HEK293T (cell line): ENCODE measurements around the gene CNPY1.

ENCODE experiments used
- CTCF ChIA-PET: fragments of 350-600 bp; formaldehyde crosslinking; extraction: SDS; loops from one replicate; lab custom pipeline; 2021; ENCODE audit warnings: antibody characterized with exemption, inconsistent platforms; lab: Yijun Ruan, JAX
- POLR2A ChIA-PET: fragments of 350-600 bp; formaldehyde crosslinking; extraction: SDS; loops from one replicate; lab custom pipeline; 2020; ENCODE audit warnings: antibody characterized with exemption, inconsistent platforms; lab: Yijun Ruan, JAX
- DNase-seq: peaks from one replicate; pipeline ENCODE4 v3.0.0; 2012; ENCODE audit warnings: mixed read lengths; ENCODE audit errors: extremely low spot score
- ARNT ChIP-seq: fragments of 450-650 bp; IDR thresholded peaks from 2 replicates; pipeline ENCODE4 v1.6.1; 2017; ENCODE audit warnings: mild to moderate bottlenecking
- BHLHE40 ChIP-seq: fragments of 450-650 bp; IDR thresholded peaks from 2 replicates; pipeline ENCODE4 v1.6.1; 2016; ENCODE audit warnings: mild to moderate bottlenecking, moderate library complexity, borderline replicate concordance
- CTBP1 ChIP-seq: fragments of 450-650 bp; IDR thresholded peaks from 2 replicates; pipeline ENCODE4 v1.6.1; 2016; ENCODE audit warnings: borderline replicate concordance
- ELF4 ChIP-seq: fragments of 450-650 bp; IDR thresholded peaks from 2 replicates; pipeline ENCODE4 v1.6.1; 2017; ENCODE audit warnings: antibody characterized with exemption
- FOXA1 ChIP-seq: fragments of 450-650 bp; IDR thresholded peaks from 2 replicates; pipeline ENCODE4 v1.6.1; 2016; ENCODE audit warnings: mild to moderate bottlenecking
- FOXK2 ChIP-seq: fragments of 450-650 bp; IDR thresholded peaks from 2 replicates; pipeline ENCODE4 v1.6.1; 2016; ENCODE audit warnings: mild to moderate bottlenecking
- FOXM1 ChIP-seq: fragments of 450-650 bp; IDR thresholded peaks from 2 replicates; pipeline ENCODE4 v1.6.1; 2017; ENCODE audit warnings: mild to moderate bottlenecking, borderline replicate concordance
- L3MBTL2 ChIP-seq: fragments of 450-650 bp; conservative IDR thresholded peaks from 2 replicates; pipeline ENCODE4 v1.6.1; 2016; ENCODE audit warnings: mild to moderate bottlenecking
- LEF1 ChIP-seq: fragments of 450-650 bp; IDR thresholded peaks from 2 replicates; pipeline ENCODE4 v1.6.1; 2017; ENCODE audit warnings: mild to moderate bottlenecking, borderline replicate concordance
- NFRKB ChIP-seq: fragments of 450-650 bp; IDR thresholded peaks from 2 replicates; pipeline ENCODE4 v1.6.1; 2016; ENCODE audit warnings: mild to moderate bottlenecking, moderate library complexity
- SP1 ChIP-seq: fragments of 450-650 bp; IDR thresholded peaks from 2 replicates; pipeline ENCODE4 v1.6.1; 2017
- SUZ12 ChIP-seq: fragments of 450-650 bp; IDR thresholded peaks from 2 replicates; pipeline ENCODE4 v1.6.1; 2016; ENCODE audit warnings: mild to moderate bottlenecking
- TARDBP ChIP-seq: fragments of 450-650 bp; IDR thresholded peaks from 2 replicates; pipeline ENCODE4 v1.6.1; 2016
- TF ChIP-seq, protein P1 (sequence below): fragments of 450-650 bp; IDR thresholded peaks from 2 replicates; pipeline ENCODE4 v1.6.1; 2016

CNPY1 gene

DNA sequence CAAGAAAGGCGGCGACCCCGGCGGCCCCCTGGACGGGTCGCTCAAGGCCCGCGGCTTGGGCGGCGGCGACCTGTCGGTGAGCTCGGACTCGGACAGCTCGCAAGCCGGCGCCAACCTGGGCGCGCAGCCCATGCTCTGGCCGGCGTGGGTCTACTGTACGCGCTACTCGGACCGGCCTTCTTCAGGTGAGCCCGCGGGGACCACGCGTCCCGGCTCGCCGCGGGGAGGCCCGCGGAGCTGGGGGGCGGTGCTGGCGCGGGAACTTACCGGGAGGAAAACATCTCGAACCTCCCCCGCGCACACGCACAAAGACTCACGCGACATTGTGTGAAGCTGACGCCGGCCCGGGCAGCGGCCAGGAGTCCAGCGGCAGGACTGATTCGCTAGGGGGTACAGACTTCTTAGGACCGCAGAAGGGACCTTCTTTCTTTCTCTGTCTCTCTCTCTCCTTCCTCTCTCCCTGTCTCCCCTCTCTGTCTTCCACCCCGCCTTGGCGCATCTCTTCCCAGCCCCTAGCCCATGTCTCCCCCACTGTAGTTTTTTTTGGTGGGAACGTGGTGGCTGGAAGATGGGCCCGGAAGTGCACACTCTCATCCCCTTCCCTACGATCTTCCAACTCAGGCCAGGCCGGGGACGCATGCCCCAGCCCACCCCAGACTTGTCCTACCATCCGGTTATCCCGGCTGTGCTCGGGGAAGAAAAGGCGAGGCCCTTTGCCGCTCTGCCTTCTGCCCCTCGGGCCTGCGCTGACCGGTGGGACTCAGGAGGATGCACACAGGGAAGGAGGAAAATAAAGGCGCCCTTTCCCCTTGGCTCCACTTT lies 87.3 kb downstream of the CNPY1 start:
- CTCF ChIA-PET, result no interaction called here
- TF ChIP-seq ELF4 (no peak), BHLHE40 (no peak), L3MBTL2 (peak; percentile 86), SP1 (no peak), TARDBP (no peak), ARNT (no peak), CTBP1 (no peak)
- TF ChIP-seq, protein P1, sequence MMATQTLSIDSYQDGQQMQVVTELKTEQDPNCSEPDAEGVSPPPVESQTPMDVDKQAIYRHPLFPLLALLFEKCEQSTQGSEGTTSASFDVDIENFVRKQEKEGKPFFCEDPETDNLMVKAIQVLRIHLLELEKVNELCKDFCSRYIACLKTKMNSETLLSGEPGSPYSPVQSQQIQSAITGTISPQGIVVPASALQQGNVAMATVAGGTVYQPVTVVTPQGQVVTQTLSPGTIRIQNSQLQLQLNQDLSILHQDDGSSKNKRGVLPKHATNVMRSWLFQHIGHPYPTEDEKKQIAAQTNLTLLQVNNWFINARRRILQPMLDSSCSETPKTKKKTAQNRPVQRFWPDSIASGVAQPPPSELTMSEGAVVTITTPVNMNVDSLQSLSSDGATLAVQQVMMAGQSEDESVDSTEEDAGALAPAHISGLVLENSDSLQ, result no peak
- peak; percentile 82 for DNase-seq
- POLR2A ChIA-PET, result interaction anchor here (1.0 to 1.8 kb wide), 3 partner anchors 13 to 50 kb away, joined by 4 to 5 read pairs (median 4); no protein-coding TSS in a partner anchor

DNA sequence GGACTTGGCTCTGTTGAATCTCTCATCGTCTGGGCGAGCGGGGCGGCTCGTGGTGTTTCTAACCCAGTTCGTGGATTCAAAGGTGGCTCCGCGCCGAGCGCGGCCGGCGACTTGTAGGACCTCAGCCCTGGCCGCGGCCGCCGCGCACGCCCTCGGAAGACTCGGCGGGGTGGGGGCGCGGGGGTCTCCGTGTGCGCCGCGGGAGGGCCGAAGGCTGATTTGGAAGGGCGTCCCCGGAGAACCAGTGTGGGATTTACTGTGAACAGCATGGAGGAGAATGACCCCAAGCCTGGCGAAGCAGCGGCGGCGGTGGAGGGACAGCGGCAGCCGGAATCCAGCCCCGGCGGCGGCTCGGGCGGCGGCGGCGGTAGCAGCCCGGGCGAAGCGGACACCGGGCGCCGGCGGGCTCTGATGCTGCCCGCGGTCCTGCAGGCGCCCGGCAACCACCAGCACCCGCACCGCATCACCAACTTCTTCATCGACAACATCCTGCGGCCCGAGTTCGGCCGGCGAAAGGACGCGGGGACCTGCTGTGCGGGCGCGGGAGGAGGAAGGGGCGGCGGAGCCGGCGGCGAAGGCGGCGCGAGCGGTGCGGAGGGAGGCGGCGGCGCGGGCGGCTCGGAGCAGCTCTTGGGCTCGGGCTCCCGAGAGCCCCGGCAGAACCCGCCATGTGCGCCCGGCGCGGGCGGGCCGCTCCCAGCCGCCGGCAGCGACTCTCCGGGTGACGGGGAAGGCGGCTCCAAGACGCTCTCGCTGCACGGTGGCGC lies 88.1 kb downstream of the CNPY1 start, which contains the start of gene EN2:
Gene EN2, plus strand, starts transcription at position 19 of the 767 bp plus-strand sequence. Its CDS starts 249 bp downstream, at position 268.
- ChIA-PET POLR2A (interaction anchor here (0.7 to 1.8 kb wide), 4 partner anchors 13 to 54 kb away, joined by 3 to 5 read pairs (median 4); no protein-coding TSS in a partner anchor), CTCF (no interaction called here)
- DNase-seq, result peak; percentile 60
- TF ChIP-seq ARNT (no peak), L3MBTL2 (no peak), CTBP1 (no peak), LEF1 (0 out of 2 replicates have a peak, but pooled peaks have one; percentile 24), SUZ12 (no peak)

DNA sequence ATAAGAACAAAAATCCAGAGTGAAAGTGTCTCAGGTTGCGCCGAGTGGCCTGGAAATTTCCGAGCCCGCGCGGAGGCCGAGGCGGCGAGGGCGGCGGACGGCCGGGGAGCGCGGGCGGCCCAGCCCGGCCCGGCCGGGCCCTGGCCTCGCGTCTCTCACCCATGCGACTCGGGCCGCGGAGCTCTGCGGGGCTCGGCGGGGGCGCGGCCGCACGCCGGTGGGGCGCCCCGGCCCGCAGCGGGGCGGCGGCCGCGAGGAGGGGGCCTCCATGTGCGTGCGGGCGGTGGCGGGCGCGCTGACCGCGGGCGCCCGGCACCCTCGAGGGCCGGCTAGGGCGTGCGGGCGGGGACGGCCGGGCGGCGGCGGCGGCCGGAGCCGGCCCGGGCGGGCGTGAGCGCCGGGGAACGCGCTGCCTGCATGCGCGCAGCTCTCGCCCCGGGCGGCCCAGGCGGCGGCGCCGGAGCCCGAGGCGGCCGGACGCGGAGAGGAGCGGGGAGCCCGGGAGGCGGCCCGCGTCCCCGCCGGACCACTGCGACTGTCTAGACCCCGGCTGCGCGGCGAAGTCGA lies 88.7 kb downstream of the CNPY1 start:
- CTCF ChIA-PET, result no interaction called here
- POLR2A ChIA-PET, result interaction anchor here (0.7 kb wide), 1 partner anchor 55 kb away, joined by 3 read pairs; no protein-coding TSS in a partner anchor
- peak; percentile 70 for DNase-seq
- TF ChIP-seq ARNT, result peak; percentile 46; the same call in 1 of the 2 replicates
- TF ChIP-seq FOXA1, result no peak

DNA sequence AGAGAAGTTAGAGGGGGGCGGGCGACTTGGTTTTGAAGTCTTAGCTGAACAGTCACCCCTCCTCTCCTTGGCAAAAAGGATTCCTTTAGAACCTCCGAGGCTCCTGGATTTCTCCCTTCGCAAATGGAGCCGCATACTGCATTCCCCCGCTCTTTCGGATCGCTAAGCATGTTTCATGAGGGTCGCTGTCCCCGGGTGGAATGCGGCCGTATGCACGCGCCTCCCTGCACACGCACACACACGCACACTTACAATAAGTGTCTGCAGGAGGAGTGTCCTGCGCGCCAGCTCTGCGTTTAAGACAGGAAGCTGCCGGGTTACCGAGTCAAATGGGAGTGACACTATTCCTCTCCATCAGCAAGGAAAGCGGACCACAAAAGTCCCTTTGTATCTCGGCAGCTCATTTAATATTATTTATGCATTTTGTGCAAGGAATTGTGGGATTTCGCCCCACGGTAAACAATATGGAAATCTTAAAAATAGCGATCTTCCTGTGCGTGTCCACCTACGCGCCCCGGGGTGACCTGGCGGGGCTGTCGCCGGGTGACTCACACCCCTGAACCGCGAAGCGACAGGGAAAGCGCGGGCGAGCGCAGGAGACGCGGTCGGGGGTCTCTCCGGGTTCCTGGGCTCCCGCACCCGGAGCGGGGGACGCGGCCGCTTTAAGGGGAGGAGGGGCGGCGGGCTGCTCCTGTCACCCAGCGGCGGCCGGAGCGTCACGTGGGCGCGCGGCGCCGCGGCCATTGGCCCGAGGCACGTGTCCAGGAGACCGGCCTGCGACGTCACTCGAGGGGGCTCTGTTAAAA lies 89.4 kb downstream of the CNPY1 start:
- DNase-seq, result peak; percentile 99

DNA sequence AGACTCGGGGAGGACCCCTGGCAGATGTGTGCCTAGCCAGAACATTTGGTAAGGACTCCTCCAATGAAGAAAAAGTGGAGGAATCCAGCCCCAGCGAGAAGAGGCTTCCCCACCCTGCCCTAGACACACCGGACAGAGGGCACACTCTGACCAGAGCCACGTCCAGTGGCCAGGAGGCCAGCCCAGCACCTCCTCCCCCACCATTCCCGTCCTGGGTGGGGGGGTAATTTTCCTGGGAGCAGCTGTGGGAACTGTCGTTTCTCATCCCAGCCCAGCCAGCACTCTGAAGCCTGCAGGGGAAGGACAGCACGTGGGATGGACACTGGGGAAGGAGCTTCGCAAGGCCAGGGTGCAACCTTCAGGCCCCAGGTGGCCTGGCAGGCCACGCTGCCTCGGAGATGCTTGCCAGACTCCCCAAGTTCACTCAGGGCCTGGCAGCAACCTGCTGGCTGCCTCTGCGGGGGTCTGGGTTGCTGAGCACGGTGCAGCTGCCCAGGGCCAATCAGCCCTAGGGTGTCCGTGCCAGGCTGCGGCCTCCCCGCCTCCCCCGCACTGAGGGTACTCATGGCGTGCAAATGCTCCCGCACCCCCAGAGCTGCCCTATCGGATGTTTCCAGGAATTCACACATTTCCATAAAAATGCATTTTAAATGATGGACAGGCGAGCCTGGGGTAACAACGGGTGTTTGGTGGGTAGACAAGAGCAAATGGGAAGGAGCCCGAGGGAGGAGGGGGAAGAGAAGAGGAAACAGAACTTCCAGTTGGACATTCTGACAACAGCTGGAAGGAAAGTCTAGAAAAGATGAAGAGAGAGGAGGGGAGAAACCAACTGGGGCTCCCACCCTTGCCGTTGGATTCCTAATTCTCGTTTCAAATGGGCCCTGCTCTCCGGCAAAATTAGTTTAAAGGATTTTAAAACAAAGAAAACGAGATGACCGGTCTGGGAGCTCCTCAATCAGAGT lies 90.3 kb downstream of the CNPY1 start:
- TF ChIP-seq, protein P1, result peak; percentile 55
- TF ChIP-seq BHLHE40, result no peak
- ChIA-PET CTCF (interaction anchor here (0.6 to 0.7 kb wide), 2 partner anchors 17 to 23 kb away, joined by 3 to 5 read pairs; no protein-coding TSS in a partner anchor), POLR2A (interaction anchor here (0.6 to 1.2 kb wide), 5 partner anchors 8 to 57 kb away, joined by 3 to 6 read pairs (median 4); no protein-coding TSS in a partner anchor)

More for the DNA sequence above, 89.4 kb downstream of the CNPY1 start:
- CTCF ChIA-PET, result interaction anchor here (0.6 to 0.7 kb wide), 2 partner anchors 18 to 22 kb away, joined by 3 to 5 read pairs; no protein-coding TSS in a partner anchor
- POLR2A ChIA-PET, result interaction anchor here (0.6 to 1.2 kb wide), 6 partner anchors 9 to 56 kb away, joined by 3 to 6 read pairs (median 4); no protein-coding TSS in a partner anchor
- TF ChIP-seq L3MBTL2 (peak; percentile 77), NFRKB (no peak), FOXM1 (peak; percentile 84), BHLHE40 (no peak)

DNA sequence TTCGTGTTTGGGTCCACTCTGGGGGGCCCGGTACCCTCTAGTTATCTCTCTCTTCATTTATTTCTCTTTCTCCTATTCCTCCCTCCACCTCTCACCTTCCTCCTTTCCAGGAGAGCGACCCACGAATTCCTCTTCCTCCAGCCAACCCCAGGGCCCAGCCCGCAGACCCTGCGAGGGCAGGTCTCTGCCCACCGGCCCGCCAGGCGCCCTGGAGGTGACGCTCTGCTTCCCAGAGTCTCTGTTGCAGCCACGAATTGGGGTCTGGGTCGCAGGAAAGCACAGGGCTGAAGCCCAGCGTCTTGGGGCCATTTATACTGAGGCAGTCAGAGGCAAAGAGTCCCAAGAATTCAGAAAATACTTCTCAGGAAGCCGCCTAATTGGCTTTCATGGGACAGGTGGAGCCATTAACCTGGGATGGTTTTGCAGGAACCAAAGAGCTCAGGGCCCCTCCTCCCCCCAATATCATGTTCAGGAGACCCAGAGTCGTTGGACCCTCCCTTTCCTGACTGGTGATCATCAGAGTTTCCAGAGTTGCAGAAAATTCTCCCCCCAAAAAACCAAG lies 91.1 kb downstream of the CNPY1 start:
- ChIA-PET POLR2A (no interaction called here), CTCF (no interaction called here)
- DNase-seq, result no peak
- TF ChIP-seq LEF1 (no peak), SUZ12 (no peak), FOXA1 (no peak), FOXK2 (no peak)

More for the DNA sequence above, 90.3 kb downstream of the CNPY1 start:
- no peak for DNase-seq
